NCI-H1694 (cell line): ENCODE results near the gene ABI3BP.
"Not testable (repeated sequence)": the region's sequence is repeated elsewhere in the genome, so short reads cannot be mapped to it uniquely, and the experiment has no call there.

ENCODE experiments used
- DNase-seq: peaks from one replicate; lab custom pipeline; 2025; lab: John Stamatoyannopoulos, UW

The ABI3BP gene

DNA sequence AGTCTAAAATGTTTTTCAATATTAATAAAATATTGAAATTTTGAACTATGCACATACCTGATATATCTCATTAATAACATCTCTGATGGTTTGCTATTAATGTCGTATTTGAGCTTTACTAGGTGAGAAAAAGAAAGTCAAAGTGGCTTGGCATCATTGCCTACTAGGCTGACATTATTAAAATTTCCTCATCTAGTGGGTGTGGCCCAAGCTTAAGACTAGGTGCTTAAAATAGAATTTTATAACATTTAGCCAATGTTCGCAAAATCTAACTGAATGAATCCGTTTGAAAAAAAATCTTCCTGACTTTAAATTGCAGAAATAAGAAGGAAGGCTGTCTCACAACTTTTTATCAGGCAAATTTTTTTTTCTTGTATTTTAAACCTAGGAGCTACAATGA is 46.1 kb downstream of the ABI3BP start:
- no peak for DNase-seq

DNA sequence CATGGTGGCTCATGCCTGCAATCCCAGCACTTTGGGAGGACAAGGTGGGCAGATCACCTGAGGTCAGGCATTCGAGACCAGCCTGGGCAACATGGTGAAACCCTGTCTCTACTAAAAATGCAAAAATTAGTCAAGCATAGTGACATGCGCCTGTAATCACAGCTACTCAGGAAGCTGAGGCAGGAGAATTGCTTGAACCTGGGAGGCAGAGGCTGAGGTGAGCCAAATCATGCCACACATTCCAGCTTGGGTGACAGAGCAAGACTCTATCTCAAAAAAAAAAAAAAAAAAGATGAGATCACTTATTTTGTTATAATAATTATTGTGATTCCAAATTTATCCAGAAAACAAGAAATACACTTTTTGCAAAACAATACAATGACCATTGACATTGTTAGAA is 47.1 kb downstream of the ABI3BP start:
- DNase-seq: not testable (repeated sequence)

DNA sequence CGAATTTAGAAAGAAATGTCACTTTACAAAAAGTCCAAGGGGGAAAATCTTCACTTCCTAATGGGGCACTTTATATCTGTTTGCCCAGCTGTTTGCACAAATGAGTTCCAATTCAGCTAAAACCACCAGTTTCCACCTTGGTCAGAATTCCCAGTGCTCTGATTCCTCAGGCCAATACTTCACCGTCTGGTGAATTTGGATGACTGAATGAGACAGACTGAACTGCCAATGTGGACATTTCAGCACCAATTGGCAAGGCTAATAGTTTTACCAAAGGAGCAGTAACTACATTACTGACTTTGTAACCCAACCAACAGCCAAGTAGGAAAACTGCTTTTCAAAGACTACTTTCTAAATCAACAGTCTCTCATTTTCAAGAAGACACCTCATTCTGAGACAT is 51.8 kb downstream of the ABI3BP start:
- DNase-seq: no peak

DNA sequence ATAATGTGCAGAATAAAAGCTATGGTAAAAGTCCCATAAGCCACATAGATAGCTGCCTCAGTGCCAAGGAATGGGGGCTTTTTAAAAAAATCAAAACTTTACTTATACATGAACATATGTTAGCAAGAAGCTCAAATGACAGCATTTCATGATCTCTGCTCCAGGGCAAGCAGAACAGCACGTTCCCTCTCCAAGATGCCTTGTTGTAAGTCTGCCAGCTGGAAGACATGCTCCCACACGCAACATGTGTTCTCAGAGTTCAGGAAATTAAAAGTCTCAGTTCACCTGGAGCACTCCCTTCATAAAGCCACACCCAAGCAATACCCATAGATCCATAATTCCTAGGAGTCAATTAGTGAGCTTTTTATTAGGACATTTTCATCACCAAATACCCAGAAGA is 52.2 kb downstream of the ABI3BP start:
- DNase-seq: no peak

DNA sequence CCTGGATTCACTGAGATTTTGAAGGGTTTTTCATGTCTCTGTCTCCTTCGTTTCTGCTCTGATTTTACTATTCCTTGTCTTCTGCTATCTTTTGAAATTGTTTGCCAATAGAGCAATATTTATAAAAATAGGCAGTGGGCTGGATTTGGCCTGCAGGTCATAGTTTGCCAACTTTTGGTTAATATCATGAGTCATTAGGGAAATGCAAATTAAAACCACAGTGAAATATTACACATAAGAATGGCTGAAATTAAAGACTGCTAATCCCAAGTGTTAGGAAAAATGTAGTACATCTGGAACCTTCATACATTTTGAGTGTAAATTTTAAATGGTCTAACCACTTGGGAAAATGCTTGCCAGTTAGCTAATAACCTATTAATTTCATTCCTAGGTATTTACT is 56.3 kb downstream of the ABI3BP start:
- DNase-seq: no peak

DNA sequence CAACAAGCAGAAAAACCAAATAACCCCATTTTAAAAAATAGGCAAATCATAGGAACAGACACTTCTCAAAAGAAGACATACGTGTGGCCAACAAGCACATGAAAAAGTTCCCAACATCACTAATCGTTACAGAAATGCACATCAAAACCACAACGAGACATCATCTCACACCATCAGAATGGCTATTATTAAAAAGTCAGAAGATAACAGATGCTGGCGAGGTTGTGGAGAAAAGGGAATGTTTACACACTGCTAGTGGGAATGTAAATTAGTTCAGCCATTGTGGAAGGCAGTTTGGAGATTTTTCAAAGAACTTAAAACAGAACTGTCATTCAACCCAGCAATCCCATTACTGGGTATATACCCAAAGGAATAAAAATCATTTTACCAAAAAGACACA is 60.7 kb downstream of the ABI3BP start:
- no peak for DNase-seq

DNA sequence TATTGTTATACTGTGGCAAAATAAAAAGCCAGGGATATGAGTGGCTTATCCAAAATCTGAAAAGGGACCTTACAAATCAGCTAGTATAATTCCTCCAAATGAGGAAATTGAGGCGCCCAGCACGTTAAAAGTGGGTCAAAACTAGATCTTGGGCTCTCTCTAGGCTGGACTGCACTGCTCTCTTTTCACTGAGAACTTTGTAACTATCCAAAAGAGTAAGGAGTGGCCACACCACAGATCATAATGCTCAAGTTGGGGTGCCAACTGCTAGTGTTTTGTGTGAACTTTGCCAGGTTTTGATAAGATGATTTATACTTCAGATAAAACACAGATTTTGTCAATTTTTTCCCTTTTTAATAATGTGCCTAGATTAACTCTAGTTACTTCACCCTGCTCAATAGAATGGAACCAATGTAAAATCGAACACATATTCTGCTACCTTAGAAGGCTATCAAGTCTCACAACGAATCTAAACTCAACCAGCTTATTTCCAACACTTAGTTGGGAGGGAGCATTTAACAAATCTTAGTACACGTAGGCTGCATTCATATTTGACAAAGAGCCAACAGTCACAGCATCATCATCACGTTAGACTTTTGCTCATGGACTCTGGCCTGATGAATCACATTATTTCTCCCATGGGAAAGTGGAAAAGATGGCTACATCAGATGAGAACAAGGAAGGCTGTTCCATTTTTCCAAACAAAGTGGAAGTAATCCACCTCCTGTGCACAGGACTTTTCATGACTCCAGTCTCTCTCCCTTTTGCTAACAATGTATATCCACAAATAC is 64.4 kb downstream of the ABI3BP start:
- DNase-seq: no peak

DNA sequence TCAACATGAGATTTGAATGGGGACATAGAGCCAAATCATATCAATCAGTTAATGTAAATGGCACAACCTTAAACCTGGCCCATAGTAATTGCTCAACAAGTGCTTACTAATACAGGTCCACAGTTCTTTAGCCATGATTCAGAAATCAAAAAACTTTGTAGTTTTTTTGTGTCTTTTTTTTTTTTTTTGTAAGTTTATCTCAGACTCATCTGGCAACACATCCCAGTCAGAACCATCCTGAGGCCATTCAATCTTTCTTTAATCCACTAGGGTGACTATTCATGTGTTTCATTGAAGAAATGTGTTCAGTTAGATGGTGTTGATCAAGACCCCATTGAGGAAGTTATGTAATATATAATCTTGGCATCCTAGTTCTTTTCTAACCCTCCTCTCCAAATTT is 65.4 kb downstream of the ABI3BP start:
- DNase-seq: no peak

DNA sequence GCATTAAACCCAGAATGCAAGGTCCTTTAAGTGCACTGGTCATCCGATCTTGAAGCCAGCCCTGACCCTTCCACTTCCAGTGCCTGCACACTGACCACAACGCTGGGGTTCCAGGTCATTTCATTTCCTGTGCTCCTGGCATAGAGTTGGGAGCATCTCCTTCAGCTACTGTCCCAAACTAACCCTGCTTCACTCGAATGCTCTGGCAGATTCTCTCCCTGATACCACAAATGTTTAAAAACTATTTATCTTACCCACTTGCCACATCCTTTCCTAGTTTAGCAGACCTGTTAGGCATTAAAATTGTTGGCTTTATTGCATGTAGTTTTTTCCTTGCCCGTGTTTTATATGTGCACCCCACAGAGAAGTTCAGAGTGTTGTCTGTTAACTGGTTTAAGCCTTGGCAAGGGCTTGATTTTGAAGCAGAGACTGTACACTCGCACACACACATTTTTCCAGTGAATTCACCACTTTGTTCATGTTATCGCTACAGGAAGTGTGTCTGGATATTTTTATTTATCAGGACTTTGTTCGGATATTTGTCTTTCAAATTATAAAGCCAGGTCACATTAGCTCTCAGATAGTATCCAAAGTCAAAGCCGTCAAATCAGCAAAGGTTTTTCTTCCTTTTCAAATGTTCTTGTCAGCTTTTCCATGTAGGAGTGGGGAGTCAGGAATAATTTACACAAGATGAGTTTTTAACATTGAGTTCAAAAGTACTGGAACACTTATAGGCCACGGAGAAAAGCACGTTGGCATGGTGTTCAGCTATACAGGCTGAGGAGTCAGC is 77.3 kb downstream of the ABI3BP start:
- DNase-seq: no peak

DNA sequence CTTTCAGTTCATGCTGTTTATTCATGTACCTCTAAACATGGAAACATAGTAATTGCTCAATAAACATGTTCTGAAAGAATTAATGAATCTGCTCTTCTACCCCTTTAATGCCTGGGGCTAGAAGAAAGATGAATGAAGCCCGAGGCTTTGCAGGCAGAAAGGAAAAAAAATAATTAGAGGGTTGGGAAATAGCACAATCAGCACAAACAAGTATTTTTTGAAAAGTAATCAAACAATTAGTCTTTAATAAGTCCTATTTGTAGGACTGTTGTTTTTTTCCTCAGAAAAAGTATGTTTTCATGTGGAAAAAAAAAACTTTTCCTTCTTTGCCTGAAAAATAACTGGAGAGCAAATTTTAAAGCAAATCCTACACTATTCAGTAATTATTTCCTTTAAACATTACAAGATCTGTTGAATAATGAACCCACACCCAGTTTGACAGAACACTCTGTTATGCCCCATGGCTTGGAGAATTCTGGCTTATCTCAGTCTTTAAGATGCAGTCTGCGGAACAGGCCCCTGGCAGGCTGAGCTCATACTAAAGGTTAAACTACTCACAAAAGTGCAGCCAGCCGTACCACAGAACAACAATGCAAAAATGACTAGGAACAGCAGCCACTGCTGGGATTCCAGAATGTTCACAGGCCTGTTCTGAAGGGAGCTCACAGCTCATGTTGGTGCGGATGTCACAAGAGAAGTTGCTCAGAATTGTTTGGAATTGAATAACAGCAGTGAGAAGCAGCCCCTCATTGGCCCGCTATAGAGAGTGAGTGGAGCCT is 79.2 kb downstream of the ABI3BP start:
- no peak for DNase-seq

DNA sequence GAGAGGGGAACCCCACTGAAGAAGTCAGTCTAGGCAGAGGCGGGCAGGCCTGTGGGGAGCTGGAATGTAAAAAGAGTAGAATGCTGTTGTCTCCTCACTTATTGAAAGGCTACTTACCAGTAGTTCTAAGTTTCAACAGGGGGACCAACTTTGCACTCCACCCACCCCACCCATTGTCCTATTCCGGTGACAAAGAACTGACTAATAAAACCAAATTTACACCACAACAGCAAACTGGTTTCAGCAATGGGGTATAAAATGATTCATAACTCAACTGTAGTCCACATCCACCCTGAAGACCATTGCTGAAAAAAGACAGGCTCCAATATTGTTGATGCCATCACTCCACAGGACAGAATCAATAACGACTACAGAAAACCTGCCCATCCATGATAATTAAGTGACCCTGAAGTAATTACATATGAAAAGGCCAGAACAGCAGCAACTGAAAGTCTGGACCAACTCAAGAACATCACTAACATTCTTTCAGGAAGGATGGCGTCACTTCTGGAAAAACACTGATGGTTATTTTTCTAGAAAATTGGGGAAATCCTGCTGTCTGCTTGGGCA is 80.2 kb downstream of the ABI3BP start:
- DNase-seq: no peak

DNA sequence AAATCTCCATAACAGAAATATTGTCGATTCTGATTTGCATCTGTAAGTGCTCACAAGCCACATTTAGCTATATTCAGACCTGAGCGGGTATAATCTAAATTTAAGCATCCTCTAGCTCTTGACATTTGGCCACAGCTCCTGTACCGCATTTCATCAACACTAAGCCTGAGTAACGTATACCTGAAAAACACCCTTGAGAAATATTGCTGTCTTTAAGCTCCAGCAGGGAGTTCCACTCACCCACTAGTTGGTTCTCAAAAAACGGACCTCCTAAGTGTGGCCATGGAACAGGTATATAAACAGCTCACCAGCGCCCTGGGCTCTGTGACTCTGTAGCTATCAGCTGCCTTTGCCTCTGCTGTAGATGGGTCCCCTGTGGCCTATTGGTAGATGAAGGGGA is 80.7 kb downstream of the ABI3BP start:
- DNase-seq: no peak

DNA sequence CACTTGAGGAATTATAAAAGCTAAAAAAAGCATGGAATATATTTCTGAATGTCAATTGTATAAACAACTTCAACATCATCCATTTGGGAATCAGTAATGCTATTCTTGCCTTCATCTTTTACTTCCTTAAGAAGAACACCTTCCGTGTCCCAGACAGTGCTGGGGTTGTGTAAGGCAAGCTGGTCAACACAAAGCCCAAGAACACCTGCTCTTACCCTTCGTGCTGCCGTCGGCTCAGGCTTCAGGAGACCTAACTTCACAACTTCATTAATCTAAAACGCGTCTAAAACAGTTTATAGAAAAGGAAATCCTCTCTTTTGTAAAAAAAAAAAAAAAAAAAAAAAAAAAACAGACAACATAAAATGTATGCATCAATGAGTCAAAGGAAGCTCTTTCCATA is 81.3 kb downstream of the ABI3BP start:
- DNase-seq: no peak

DNA sequence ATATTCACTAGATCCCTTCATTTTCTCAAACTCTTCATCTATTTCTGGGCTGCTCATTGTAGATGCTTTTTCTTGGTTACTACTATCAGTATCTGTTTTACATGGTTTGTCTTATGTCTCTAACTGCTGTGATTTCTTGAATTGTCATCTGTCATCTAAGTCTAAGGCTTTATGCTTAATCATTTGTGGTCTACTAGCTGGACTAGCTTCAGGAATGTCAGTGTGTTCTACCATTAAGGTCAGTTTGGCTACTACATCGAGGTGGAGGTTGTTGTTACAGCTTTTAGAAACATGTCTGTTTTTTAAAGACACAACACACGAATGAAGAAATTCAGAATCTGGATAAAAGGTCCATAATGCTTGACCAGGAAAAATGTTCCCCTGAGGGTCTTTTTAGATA is 82.2 kb downstream of the ABI3BP start:
- DNase-seq: no peak

DNA sequence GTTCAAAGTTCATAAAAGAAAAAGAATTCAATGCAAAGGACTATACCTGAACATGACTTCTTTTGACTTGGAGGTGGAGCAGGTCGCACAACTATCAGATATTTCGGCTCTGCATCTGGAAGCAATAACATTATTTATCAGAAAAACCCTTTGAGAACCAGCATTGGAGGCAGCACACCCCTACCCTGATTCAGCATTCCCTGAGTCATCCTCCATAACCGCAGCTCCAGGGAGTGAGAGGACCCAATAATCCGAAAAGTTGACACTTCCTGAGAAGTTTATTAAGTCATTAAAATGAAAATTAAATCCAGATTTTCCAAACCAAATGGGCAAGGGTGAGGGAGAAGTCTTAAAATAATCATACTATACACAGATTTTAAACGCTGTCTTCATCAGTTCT is 90.6 kb downstream of the ABI3BP start:
- DNase-seq: no peak

DNA sequence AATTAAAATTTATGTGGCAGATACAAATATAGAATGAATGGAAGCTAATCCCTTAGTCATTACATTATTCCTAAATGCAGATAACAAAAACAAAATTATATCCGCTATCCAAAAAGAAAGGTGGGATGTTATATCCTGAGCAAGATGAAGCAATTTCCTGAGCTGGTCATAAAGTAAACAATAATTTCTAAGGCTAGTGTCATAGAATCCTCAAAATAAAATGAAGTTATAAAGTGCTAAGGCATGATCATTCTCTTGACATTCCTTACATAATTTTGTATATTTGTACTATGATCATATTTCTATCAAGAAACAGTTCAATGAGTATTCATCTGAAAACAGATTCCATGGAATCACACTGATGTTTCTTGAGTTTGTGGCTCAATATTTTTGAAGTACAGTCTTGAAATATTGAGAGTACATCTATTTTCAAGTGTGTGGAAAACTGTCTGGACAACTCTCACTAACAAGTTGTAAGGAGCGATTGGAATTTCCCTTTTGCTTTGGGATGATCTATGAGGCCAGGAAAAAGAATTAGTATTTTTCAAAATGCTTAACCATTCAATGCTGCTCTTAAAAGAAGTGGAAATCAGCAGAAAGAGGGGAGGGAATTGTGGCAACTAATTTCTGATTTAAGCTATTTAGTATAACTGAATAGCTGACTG is 92.4 kb downstream of the ABI3BP start:
- no peak for DNase-seq

DNA sequence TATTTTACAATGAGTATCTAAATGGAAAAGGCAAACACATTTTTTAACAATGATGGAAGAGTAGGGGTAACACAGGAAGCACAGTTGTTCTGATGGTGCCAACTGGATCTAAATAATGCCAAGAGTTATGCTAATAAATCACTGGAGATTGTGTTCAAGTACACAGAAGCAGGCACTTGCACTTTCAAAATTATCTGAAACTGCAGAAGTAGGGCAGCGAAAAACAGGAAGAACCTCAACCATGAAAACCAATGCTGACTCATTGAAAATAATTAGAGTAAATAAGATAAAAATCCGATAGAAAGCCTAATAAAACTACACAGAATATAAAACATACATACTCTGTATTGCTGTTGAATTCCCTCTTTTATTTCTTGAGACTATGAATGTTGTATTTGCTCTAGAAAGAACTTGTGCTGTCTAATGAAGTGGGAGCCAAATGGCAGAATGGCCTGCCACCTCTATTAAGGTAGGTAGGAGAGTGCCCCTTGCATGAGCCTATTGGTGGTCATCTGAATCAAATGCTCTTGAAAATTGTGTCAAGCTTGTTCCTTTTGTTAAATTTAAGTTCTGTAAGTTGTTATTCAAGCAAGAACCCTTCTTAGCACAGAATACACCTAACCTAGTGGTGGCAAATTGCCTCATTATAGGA is 93.7 kb downstream of the ABI3BP start:
- no peak for DNase-seq

DNA sequence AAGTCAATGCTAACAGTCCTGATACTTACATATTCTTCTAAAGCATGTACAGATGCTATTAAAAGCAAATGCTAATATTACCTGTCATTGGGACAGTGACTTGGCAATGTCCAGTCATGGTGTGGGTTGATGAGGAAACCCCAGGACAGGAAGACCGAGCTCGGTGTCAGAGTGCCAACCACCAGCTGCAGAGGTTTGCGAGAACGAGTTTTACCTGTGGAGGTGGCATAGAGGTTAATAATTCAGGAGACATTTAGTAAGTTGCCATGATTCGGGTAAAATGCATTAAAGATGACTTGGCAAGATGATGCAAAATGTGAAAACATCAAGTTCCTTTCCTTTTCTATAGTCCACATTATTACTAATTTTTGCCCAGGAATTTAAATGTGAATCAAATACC is 94.5 kb downstream of the ABI3BP start:
- DNase-seq: no peak

DNA sequence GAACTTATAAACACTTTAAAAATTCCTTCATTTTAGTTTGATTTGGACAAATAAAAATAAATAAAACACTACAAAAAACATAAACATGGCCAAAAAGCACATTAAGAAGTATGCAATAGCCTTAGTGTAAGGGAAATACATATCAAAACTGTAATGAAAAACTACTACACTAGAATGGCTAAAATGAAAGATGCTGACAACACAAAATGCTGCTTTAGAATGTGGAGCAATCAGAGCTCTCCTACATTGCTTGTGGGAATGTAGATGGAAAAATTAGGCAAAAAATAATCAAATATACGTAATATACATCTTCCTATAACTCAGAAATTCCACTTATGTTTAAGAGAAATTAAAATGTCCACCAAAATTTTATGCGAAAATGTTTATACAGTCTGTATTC is 96.2 kb downstream of the ABI3BP start:
- no peak for DNase-seq

DNA sequence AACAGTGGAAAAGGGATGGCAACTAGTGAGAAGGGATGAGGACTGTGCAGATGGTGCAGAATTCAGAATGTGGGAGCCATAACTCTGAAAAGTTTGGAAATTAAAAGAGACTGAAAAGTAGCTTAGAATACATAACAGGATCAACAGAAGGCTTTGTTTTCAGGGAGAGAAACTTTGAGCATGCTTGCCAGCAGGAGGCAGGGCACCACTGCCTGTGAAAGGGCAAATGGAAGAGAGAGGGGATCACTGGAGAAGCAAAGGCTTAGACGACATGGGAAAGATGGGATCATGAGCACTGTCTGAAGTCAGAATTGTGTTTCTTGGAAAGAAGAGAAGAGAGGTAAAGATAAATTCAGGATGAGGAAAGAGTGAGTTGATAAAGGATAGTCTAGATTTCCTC is 99.6 kb downstream of the ABI3BP start:
- no peak for DNase-seq

DNA sequence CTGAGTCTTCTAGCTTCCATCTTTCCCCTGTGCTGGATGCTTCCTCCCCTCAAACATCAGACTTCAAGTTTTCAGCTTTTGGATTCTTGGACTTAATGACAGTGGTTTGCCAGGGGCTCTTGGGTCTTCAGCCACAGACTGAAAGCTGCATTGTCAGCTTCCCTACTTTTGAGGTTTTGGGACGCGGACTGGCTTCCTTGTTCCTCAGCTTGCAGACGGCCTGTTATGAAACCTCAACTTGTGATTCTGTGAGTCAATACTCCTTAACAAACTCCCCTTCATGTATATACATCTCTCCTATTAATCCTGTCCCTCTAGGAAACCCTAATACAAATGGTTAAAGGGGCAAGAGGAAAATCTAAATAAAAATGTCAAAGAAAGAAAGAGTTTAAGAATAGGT is 100.1 kb downstream of the ABI3BP start:
- no peak for DNase-seq
